Activated CD8-positive, alpha-beta memory T cell treated with anti-CD3 and anti-CD28 coated beads for 36 hours (primary cell): ENCODE data around the gene MEX3D. TPM values are rescaled to one million over a fixed set of nuclear protein-coding genes. Genes with fewer than 3 reads are reported as not detected.

Experiments used
- CTCF ChIA-PET: fragments of 350-600 bp; sonication (Branson Sonifier 250); formaldehyde crosslinking; loops from one replicate; lab custom pipeline; 2021; ENCODE audit warnings: antibody characterized with exemption; lab: Charles Lee
- POLR2A ChIA-PET: fragments of 350-600 bp; sonication (Branson Sonifier 250); formaldehyde crosslinking; loops from one replicate; lab custom pipeline; 2021; ENCODE audit warnings: antibody characterized with exemption; lab: Charles Lee
- total RNA-seq, 2 experiments: library from RNA; stranded (reverse); gene quantifications; one replicate each; pipeline ENCODE4 v1.2.3, GENCODE V29; 2021

The MEX3D gene
- total RNA-seq, 2 experiments from 2014 or later = 11.0 to 11.9 TPM

DNA sequence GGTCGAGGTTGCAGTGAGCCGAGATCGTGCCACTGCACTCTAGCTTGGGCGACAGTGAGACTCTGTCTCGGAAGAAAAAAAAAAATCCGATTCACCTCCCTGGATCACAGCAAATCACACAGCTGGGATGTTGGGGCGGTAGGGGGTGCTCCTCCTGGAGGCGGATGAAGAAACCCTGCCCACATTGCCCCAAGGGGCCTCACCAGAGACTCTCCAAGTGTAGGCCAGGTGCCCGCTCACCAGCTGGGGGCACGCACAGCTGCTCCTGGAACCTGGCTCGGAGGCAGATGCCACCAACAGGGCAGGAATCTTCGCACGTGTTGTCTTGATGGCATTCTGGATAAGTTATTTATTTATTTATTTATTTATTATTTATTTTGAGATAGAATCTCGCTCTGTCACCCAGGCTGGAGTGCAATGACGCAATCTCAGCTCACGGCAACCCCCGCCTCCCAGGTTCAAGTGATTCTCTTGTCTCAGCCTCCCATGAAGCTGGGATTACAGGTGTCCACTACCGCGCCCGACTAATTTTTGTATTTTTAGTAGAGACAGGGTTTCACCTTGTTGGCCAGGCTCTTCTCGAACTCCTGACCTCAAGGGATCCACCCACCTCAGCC, 34.1 kb upstream of the MEX3D start:
- ChIA-PET POLR2A (interaction anchor here (0.6 to 1.0 kb wide), 2 partner anchors 9 to 637 kb away, joined by 3 to 4 read pairs; partner anchors contain the start of gene MBD3), CTCF (interaction anchor here (1.3 kb wide), 1 partner anchor 11 kb away, joined by 5 read pairs; no protein-coding TSS in a partner anchor)

DNA sequence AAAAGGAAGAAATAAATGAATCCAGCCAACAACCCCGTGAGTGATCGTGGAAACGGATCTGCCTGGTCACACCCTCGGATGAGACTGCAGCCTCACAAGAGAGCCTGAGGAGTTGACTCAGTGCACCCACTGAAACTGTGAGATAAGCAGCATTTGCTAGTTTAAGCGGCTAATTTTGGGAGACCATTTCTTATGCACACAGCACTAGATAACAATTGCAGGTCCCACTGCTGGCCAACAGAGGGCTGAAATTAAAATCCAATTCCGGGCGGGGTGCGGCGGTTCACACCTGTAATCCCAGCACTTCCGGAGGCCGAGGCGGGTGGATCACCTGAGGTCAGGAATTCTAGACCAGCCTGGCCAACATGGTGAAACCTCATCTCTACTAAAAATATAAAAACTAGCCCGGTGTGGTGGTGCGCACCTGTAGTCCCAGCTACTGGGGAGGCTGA, 33.5 kb upstream of the MEX3D start:
- ChIA-PET POLR2A (interaction anchor here (1.0 kb wide), 1 partner anchor 9 kb away, joined by 3 read pairs; the partner anchor contains the start of gene MBD3), CTCF (interaction anchor here (0.9 to 1.3 kb wide), 2 partner anchors 11 to 71 kb away, joined by 3 to 5 read pairs; no protein-coding TSS in a partner anchor)

DNA sequence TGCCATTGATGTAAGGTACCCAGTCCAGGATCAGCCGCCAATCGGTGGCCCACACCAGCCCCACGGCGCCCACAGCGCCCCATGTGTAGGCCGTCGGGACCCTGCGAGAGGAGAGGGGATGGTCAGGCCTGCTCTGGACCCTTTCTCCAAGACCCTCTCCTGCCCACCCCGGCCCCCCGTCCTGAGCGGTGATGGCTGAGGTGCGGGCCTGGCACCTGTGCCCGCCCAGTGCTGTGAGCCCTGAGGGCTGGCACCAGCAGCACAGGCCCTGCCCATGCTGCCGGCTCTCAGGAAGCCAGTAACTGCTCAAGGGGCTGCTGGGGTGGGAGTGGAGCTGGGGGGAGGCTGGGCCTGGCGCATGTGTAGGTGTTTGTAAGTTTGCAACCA, 31.3 kb upstream of the MEX3D start:
- POLR2A ChIA-PET = no interaction called here
- CTCF ChIA-PET = interaction anchor here (0.7 to 1.2 kb wide), 2 partner anchors 16 to 841 kb away, joined by 3 read pairs; no protein-coding TSS in a partner anchor

DNA sequence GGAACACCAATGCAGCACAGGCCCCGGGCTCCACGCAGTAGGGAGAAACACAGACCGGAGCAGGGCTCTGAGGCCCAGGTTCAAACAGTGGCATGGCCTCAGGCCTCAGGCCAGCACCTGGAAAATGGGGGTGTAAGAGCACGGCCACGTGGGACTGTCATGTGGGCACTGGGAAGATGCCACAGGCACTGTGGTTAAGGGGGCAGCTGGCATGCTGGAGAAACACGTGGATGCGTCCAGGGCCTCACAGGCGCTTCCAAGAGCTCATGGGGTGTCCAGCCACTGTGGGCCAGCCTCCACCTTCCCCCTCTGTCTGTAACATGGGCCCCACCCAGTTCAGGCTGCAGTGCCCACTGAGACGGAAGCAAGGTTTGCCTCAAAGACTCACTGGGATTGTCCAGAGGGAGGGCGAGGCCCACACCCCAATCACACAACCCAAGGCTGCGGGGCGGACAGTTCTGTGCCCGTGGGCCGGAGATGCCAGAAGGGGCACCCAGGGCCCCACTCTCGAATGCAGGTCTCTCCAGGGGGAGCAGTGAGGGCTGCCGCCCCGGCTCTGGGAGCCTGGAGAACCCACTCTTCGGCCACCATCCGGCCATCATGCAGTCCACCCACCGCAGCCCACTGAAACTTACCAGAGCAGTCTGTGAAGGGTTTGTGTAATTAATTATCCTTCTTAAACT, 30.8 kb upstream of the MEX3D start:
- ChIA-PET POLR2A (interaction anchor here (0.6 kb wide), 1 partner anchor 36 kb away, joined by 3 read pairs; no protein-coding TSS in a partner anchor), CTCF (interaction anchor here (1.2 kb wide), 1 partner anchor 15 kb away, joined by 3 read pairs; no protein-coding TSS in a partner anchor)

DNA sequence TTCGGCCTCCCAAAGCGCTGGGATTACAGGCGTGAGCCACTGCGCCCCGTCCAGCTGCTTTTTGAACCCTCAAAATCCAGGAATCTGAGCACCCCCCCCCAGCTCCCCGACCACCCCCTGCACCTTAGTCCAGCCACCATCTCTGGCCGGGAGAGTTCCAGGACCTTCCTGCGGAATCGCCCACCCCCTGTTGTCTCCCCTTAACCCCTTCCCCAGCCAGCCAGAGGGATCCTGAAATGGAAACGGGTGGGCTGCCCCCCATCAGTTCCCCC, 25.3 kb upstream of the MEX3D start:
- POLR2A ChIA-PET = interaction anchor here (1.0 to 1.3 kb wide), 2 partner anchors 12 to 17 kb away, joined by 3 to 10 read pairs; partner anchors contain the start of gene UQCR11
- CTCF ChIA-PET = interaction anchor here (0.6 to 2.1 kb wide), 3 partner anchors 11 to 310 kb away, joined by 3 to 8 read pairs (median 3); no protein-coding TSS in a partner anchor

DNA sequence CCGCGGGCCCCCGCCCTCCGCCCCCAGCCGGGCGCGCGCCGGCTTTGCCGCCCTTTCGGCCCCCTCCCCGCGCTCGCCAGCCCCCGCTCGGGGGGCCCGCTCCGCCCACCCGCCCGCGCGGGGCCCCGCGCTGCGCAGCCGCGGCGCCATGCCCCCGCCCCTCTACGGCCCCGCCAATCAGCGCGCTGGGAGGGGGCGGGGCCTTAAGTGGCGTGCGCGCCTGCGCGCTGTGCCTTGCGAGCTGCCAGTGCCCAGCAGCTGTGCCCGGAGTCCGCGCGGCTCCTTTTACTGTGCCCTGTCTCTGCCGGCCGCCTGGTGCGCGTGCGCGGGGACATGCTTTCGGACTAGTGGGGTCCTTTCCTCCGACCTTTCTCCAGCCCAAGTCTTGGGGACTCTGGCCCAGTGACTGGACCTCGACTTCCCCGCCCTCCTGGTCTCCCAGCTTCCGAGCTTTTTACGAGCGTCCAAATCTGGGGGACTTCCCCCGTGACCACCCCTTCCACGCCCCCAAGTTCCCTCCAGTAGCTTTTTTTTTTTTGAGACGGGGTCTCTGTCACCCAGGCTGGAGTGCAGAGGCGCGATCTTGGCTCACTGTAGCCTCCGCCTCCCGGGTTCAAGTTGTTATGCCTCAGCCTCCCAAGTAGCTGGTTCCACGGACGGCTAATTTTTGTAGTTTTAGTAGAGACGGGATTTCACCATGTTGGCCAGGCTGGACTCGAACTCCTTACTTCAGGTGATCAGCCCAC, 24.8 kb upstream of the MEX3D start, which contains the start of gene MBD3:
TSS of gene MBD3 (minus strand) at position 111 of the 746 bp plus-strand sequence. CDS start 234 bp downstream, outside the sequence.
- CTCF ChIA-PET = interaction anchor here (0.6 to 2.1 kb wide), 5 partner anchors 11 to 310 kb away, joined by 3 to 8 read pairs (median 3); no protein-coding TSS in a partner anchor
- POLR2A ChIA-PET = interaction anchor here (0.6 to 1.3 kb wide), 4 partner anchors 9 to 648 kb away, joined by 3 to 10 read pairs (median 3); partner anchors contain the start of gene UQCR11

DNA sequence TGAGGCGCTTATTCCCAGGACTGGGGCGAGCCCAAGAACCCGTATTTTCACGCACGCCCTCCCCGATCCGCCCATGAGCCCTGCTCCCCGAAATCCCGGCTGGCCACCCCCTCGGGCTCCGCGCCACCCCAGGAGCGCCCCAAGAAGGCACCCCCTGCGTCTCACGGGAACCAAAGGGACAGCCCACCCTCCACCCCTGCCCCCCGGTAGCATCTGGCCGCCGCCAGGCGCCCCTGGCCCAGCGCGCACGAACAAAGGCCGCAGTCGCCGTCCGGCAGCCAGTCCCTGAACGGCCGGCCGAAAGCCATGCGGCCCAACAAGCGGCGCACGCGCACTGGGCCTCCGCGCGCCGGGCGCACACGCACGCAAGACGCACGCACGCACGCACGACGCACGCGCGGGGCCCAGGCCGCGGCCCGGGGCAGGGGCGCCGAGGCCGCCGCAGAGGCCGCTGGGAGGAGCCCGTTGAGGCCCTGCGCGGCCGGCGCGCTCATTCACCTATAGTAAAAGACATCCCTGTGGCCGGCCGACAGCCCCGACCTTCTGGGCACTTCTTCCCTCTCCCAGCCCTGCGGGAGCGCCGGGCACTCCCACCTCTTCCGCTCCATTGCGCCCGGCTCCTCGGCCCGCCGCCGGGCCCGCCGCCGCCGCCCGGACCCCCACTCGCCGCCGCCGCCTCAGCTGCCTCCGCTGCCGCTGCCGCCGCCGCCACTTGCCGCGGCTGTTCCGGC, 24.1 kb upstream of the MEX3D start:
- ChIA-PET POLR2A (interaction anchor here (1.0 to 1.3 kb wide), 3 partner anchors 9 to 18 kb away, joined by 3 to 10 read pairs (median 3); partner anchors contain the start of gene UQCR11), CTCF (interaction anchor here (0.7 to 2.1 kb wide), 4 partner anchors 12 to 46 kb away, joined by 3 to 8 read pairs (median 4); no protein-coding TSS in a partner anchor)

DNA sequence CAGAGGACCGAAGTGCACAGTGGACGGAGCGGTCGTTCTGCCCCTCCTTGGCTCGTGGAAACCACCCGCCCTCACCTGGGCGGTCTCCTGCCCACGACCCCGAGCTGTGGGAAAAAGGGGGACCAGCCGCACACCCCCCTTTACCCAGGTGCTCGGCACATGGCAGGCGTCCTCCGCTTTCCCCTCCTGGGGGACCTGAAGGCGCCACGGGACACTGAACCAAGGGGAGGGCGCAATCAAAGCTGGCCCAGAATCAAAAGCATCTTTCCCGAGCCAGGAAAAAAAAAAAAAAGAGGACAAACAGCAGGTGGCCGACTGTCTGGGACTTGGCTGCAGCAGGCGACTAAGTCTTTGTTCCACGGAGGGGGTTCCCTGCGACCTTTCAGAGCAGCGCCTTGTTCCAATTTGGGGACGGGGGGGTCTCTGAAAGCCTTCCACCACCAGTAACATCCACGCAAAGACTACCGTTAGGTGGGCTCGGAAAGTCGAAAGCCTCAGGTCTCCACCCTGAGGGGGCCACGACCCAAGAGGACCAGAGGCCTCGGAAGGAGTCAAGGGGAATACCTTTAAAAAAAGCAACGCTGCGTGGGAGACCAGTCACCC, 23.4 kb upstream of the MEX3D start:
- CTCF ChIA-PET = interaction anchor here (0.8 to 1.4 kb wide), 4 partner anchors 11 to 81 kb away, joined by 3 to 5 read pairs (median 4); no protein-coding TSS in a partner anchor
- POLR2A ChIA-PET = interaction anchor here (0.6 to 1.0 kb wide), 3 partner anchors 18 to 1089 kb away, joined by 3 to 8 read pairs (median 7); no protein-coding TSS in a partner anchor

DNA sequence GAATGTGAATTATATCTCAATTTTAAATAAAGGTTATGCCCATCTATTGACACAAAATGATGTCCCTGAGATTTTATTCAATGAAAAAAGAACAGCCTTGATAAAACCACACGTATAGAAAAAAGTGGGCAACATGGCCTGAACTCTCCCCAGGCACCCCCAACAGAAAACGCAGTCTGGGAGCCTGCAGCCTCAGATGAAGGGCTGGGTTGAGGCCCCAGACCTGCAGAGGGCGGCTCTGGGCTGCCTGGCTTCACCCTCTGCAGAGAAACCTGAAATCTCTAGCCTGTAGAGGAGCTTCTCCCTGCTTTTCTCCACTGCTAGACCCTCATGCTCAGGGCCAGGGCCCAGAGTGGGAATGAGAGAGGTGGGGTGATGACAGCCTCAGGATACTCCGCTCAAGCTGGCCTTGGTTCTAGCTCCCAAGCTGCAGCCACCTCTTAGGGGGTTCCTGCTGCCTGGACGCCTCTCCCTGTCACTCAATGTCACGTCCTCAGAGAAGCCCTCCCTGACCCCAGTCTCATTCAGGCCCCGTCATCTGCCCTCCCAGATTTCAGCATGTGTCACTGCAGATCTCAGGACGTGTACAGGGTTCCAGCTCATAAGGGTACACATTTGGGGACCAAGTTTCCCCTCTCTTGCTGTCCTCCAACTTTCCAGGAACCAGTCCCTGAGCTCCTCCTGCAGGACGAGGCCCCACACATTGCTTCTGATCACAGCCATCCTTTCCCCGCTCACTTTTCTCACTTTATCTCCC, 22.7 kb upstream of the MEX3D start:
- POLR2A ChIA-PET = interaction anchor here (0.5 to 1.0 kb wide), 4 partner anchors 18 to 1089 kb away, joined by 3 to 11 read pairs (median 8); no protein-coding TSS in a partner anchor

DNA sequence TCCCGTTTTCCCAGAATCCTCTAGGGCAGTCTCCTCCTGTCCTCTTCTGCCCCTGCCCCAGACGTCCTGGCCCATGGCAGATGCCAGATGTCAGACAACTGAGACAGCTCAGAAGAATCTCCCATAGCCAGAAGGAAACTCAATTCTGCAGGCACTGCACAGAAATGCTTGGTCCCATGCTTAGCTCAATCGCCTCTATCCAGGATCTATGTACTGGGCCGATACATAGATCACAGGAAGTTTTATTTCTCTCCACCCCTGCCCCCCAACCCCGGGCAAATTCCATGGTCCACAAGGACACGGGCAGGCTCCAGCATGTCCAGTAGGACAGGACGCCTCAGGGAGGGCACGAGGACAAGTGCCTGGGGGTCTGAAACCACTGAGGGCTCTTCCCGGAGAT, 19.7 kb upstream of the MEX3D start:
- ChIA-PET POLR2A (no interaction called here), CTCF (interaction anchor here (0.7 to 1.9 kb wide), 5 partner anchors 16 to 179 kb away, joined by 3 to 5 read pairs (median 3); partner anchors contain the start of gene UQCR11)

More for the DNA sequence above, 22.7 kb upstream of the MEX3D start:
- CTCF ChIA-PET = interaction anchor here (0.8 to 1.4 kb wide), 4 partner anchors 11 to 81 kb away, joined by 3 to 5 read pairs (median 4); no protein-coding TSS in a partner anchor

DNA sequence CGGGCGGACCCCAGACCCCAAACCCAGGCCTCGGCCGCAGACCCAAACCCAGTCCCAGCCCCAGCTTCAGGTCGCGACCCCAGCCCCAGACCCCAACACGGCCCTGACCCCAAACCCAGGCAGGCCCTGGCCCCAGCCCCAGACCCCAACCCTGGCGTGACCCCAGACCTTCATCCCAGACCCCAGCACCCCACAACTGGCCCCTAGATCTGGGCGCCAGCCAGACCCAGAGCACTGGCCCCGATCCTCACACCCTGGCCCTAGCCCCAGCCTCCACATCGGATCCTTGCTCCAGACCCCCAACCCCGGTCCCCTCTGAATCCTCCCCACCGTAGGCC, 17.1 kb upstream of the MEX3D start:
- POLR2A ChIA-PET = no interaction called here
- CTCF ChIA-PET = no interaction called here

DNA sequence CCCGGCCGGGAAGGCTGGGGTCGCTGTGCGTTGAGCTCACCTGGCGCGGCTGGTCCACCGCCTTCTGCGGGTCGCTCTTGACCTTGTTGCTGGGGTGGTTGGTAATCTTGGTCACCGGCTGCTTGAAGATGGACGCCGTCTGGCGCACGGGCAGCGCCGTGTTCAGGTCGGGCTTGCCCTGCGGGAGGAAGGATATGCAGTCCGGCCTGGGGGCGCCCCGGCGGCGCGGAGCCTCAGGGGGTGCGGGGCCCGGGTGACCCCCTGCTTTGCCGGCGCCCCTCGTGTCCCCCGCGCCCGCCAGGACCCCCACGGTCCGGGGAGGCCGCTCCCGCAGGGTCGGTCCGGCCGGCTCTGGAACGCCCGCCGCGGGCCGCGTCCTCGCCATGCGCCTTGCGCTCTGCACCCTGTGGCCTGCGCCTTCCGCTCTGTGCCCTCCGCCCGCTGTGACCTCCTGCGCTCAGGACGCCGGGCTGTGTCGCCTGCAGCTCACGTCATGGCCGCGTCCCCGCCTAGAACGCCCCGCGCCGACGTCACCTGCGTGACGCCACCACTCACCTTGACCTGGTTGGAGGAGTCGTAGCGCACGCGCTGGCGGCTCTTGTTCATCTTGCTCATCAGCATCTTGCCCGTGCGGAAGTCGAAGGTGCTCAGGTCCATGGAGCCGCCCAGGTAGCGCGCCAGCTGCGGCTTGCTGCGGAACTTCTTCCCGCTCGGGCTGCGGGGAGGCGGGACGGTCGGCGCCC, 16.5 kb upstream of the MEX3D start:
- POLR2A ChIA-PET = no interaction called here
- CTCF ChIA-PET = no interaction called here

DNA sequence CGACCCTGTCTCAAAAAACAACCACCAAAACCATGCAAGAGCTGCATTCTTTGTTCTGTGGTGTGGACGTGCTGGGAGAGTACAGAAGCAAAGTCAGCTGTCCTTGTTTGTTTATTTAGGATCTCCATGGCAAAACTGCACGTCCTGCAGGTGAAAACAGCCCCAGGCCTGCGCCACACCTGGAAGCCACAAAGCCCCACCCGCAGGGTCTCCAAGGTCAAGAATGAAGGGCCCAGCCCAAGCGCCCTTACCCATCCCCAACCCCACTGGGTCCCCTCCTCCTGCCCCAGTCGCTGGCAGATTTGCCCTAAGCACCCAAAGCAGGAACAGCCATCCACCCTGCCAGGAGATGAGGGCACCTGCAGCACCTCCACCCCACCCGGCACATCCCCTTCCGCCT, 14.1 kb upstream of the MEX3D start:
- CTCF ChIA-PET = interaction anchor here (1.7 kb wide), 1 partner anchor 90 kb away, joined by 5 read pairs; no protein-coding TSS in a partner anchor
- POLR2A ChIA-PET = interaction anchor here (0.7 kb wide), 1 partner anchor 254 kb away, joined by 5 read pairs; no protein-coding TSS in a partner anchor

DNA sequence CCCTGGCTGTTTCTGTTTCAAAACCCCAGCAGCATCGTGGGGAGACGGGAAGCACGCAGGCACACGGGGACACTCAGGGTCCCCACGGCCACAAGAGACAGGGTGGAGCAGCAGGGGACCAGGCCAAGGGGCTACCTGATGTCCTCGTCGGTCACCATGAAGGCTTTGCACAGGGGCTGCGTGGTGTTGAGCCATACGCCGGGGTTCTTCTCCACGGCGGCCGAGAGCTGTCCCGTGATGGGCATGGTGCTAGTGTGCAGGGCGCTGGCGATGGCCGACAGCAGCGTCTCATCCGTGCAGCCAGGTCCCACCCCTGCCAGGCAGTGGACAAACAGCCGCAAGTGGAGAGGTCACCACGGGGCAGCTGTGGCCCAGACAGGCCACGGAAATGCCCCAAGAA, 12.8 kb upstream of the MEX3D start:
- ChIA-PET POLR2A (no interaction called here), CTCF (no interaction called here)

DNA sequence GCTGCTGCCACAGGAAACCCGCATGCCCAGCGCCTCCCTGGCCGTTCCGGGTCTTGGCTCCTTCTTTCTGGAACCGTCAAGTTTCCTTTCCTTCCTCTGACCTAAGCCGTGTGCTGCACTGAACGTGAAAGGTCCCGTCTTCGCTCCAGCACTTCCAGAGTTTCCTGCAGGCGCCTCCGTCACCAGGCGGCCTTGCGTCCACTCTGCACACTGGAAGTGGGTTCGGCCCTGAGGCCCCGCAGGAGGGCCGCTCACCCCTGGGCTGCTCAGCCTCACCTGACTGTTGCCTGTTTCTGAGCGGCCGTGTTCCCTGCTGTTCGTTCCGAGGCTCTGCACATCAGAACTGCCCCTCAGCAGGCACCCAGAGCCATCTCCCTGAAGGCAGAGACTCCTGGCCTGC, 12.3 kb upstream of the MEX3D start:
- ChIA-PET POLR2A (no interaction called here), CTCF (no interaction called here)

DNA sequence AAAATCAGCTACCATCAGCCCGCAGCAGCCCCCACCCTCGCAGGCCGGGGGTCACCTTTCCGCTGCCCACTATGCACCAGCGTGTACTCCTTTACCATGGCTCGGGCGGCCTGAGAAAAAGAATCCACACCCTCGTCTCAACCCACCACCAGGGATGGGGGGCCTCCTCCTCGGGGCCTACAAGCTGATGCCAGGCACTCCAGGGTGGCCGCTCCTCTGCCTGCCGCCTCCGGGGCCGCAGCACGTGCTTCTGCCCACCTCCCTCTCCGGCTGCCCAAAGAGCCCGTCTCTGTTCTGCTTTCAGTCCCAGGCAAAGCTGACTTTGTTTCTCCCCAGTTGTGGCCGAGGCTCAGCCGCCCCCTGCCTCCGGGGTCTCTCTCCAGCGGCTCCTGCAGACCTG, 11.1 kb upstream of the MEX3D start:
- CTCF ChIA-PET = interaction anchor here (0.5 to 1.8 kb wide), 3 partner anchors 9 to 1807 kb away, joined by 3 to 6 read pairs (median 3); no protein-coding TSS in a partner anchor
- POLR2A ChIA-PET = interaction anchor here (0.6 kb wide), 1 partner anchor 10 kb away, joined by 3 read pairs; no protein-coding TSS in a partner anchor
